ENCODE data around the gene UFD1. TPM values are rescaled to one million over a fixed set of nuclear protein-coding genes. Genes with fewer than 3 reads are reported as not detected.

Gene UFD1
- total and polyA plus RNA-seq, 2 experiments from 2014 or later, result 51.5 to 79.1 TPM

GRCh38 chr22:19412923-19413322, 66.1 kb downstream of the UFD1 start:
- Histone ChIP-seq H4K20me1 (ENCODE audit: insufficient read depth, poor library complexity, severe bottlenecking) (peaks cover 54% of the 10 kb centered on the region), H3K9me3 (ENCODE audit: low read depth) (no peaks in the 10 kb centered on the region), H3K4me2 (no peak overlapping the region), H3K27me3 (no peaks in the 10 kb centered on the region), H3K9me2 (replicated peaks; ENCODE audit: insufficient read depth) (no peaks in the 10 kb centered on the region), H3K36me3 (replicated peaks; ENCODE audit: insufficient read depth, low read depth) (no peaks in the 10 kb centered on the region), H3K27ac (no peak overlapping the region), H3K4me3 (no peak overlapping the region), H2AFZ (no peak overlapping the region), H3K79me2 (peaks cover 80% of the 10 kb centered on the region), H3K4me1 (ENCODE audit: insufficient read depth) (no peaks in the 10 kb centered on the region)
- no peak for DNase-seq (ENCODE audit: low spot score)
- WGBS (ENCODE audit: low lambda C conversion rate, missing lambda C conversion rate), result 93% methylated on average over 4 of the region's 4 CpGs
- TF ChIP-seq EZH2phosphoT487 (IDR thresholded peaks at IDR 0.05; ENCODE audit: low read depth, severe bottlenecking, unreplicated experiment) (no peak), CTCF (IDR thresholded peaks at IDR 0.05; ENCODE audit: poor library complexity) (no peak), EZH2 (IDR thresholded peaks at IDR 0.05; ENCODE audit: borderline replicate concordance) (no peak)

- H3K9me2 ChIP-seq (replicated peaks; ENCODE audit: insufficient read depth), result no peaks in the 10 kb centered on the region
Measured at GRCh38 chr22:19412478-19412877, 66.5 kb downstream of the UFD1 start.

GRCh38 chr22:19411690-19412045, 67.3 kb downstream of the UFD1 start:
- Histone ChIP-seq H4K20me1 (ENCODE audit: insufficient read depth, poor library complexity, severe bottlenecking) (peaks cover 54% of the 10 kb centered on the region), H3K9me2 (replicated peaks; ENCODE audit: insufficient read depth) (no peaks in the 10 kb centered on the region), H3K4me2 (no peak overlapping the region), H3K9me3 (ENCODE audit: low read depth) (no peaks in the 10 kb centered on the region), H3K79me2 (peaks cover 68% of the 10 kb centered on the region), H3K27me3 (no peaks in the 10 kb centered on the region), H3K4me1 (ENCODE audit: insufficient read depth) (no peaks in the 10 kb centered on the region), H3K36me3 (replicated peaks; ENCODE audit: insufficient read depth, low read depth) (no peaks in the 10 kb centered on the region), H3K27ac (no peak overlapping the region), H2AFZ (no peak overlapping the region), H3K4me3 (no peak overlapping the region)
- no peak for DNase-seq (ENCODE audit: low spot score)
- TF ChIP-seq EZH2phosphoT487 (IDR thresholded peaks at IDR 0.05; ENCODE audit: low read depth, severe bottlenecking, unreplicated experiment) (no peak), EZH2 (IDR thresholded peaks at IDR 0.05; ENCODE audit: borderline replicate concordance) (no peak), CTCF (IDR thresholded peaks at IDR 0.05; ENCODE audit: poor library complexity) (no peak)
- WGBS (ENCODE audit: low lambda C conversion rate, missing lambda C conversion rate), result 100% methylated on average over 1 of the region's 1 CpG

More at GRCh38 chr22:19412478-19412877, 66.5 kb downstream of the UFD1 start:
- Histone ChIP-seq H4K20me1 (ENCODE audit: insufficient read depth, poor library complexity, severe bottlenecking) (peaks cover 54% of the 10 kb centered on the region), H3K36me3 (replicated peaks; ENCODE audit: insufficient read depth, low read depth) (no peaks in the 10 kb centered on the region), H3K4me1 (ENCODE audit: insufficient read depth) (no peaks in the 10 kb centered on the region), H3K27me3 (no peaks in the 10 kb centered on the region), H3K27ac (no peak overlapping the region), H2AFZ (no peak overlapping the region), H3K4me3 (no peak overlapping the region), H3K79me2 (peaks cover 76% of the 10 kb centered on the region), H3K4me2 (no peak overlapping the region), H3K9me3 (ENCODE audit: low read depth) (no peaks in the 10 kb centered on the region)
- WGBS (ENCODE audit: low lambda C conversion rate, missing lambda C conversion rate), result 92% methylated on average over 4 of the region's 4 CpGs
- no peak for DNase-seq (ENCODE audit: low spot score)
- no peak for TF ChIP-seq EZH2 (IDR thresholded peaks at IDR 0.05; ENCODE audit: borderline replicate concordance)
- TF ChIP-seq EZH2phosphoT487 (IDR thresholded peaks at IDR 0.05; ENCODE audit: low read depth, severe bottlenecking, unreplicated experiment), result no peak
- TF ChIP-seq CTCF (IDR thresholded peaks at IDR 0.05; ENCODE audit: poor library complexity), result no peak
